ENCODE measurements around the gene NUMB. TPM values are rescaled to one million over a fixed set of nuclear protein-coding genes. Genes with fewer than 3 reads are reported as not detected.

NUMB gene
- total RNA-seq, 1 donor from 2014 or later, result 72.7 TPM

- H3K4me1 Mint-ChIP-seq (ENCODE audit: unreplicated experiment), result no peaks in the 10 kb centered on the region
- H3K9me3 Mint-ChIP-seq (ENCODE audit: unreplicated experiment), result no peaks in the 10 kb centered on the region
- no peaks in the 10 kb centered on the region for H3K27me3 Mint-ChIP-seq (ENCODE audit: unreplicated experiment)
- TF ChIP-seq CTCF (IDR thresholded peaks at IDR 0.05), result no peak
- no peak overlapping the region for H3K4me3 Mint-ChIP-seq (ENCODE audit: unreplicated experiment)
- H3K27ac Mint-ChIP-seq (ENCODE audit: unreplicated experiment), result no peak overlapping the region
- DNase-seq (ENCODE audit: extremely low spot score, unreplicated experiment), result no peak
- H3K36me3 Mint-ChIP-seq (ENCODE audit: unreplicated experiment), result peaks cover 9% of the 10 kb centered on the region
These were observed 202.6 kb downstream of the NUMB start for GRCh38 chr14:73255693-73256225.

GRCh38 chr14:73255005-73255400, 203.3 kb downstream of the NUMB start:
- no peak for DNase-seq (ENCODE audit: extremely low spot score, unreplicated experiment)
- Mint-ChIP-seq H3K27ac (ENCODE audit: unreplicated experiment) (no peak overlapping the region), H3K9me3 (ENCODE audit: unreplicated experiment) (no peaks in the 10 kb centered on the region), H3K4me3 (ENCODE audit: unreplicated experiment) (no peak overlapping the region), H3K27me3 (ENCODE audit: unreplicated experiment) (no peaks in the 10 kb centered on the region), H3K36me3 (ENCODE audit: unreplicated experiment) (peaks cover 9% of the 10 kb centered on the region), H3K4me1 (ENCODE audit: unreplicated experiment) (no peaks in the 10 kb centered on the region)
- TF ChIP-seq CTCF (IDR thresholded peaks at IDR 0.05), result no peak

GRCh38 chr14:73254247-73255004, 203.9 kb downstream of the NUMB start:
- no peak for TF ChIP-seq CTCF (IDR thresholded peaks at IDR 0.05)
- peaks cover 9% of the 10 kb centered on the region for H3K36me3 Mint-ChIP-seq (ENCODE audit: unreplicated experiment)
- H3K4me3 Mint-ChIP-seq (ENCODE audit: unreplicated experiment), result no peak overlapping the region
- no peak overlapping the region for H3K27ac Mint-ChIP-seq (ENCODE audit: unreplicated experiment)
- no peaks in the 10 kb centered on the region for H3K4me1 Mint-ChIP-seq (ENCODE audit: unreplicated experiment)
- H3K9me3 Mint-ChIP-seq (ENCODE audit: unreplicated experiment), result no peaks in the 10 kb centered on the region
- no peak for DNase-seq (ENCODE audit: extremely low spot score, unreplicated experiment)
- no peaks in the 10 kb centered on the region for H3K27me3 Mint-ChIP-seq (ENCODE audit: unreplicated experiment)

GRCh38 chr14:73253721-73254120, 204.6 kb downstream of the NUMB start:
- no peaks in the 10 kb centered on the region for H3K27me3 Mint-ChIP-seq (ENCODE audit: unreplicated experiment)
- H3K4me3 Mint-ChIP-seq (ENCODE audit: unreplicated experiment), result no peak overlapping the region
- TF ChIP-seq CTCF (IDR thresholded peaks at IDR 0.05), result no peak
- no peaks in the 10 kb centered on the region for H3K9me3 Mint-ChIP-seq (ENCODE audit: unreplicated experiment)
- peaks cover 9% of the 10 kb centered on the region for H3K36me3 Mint-ChIP-seq (ENCODE audit: unreplicated experiment)
- H3K27ac Mint-ChIP-seq (ENCODE audit: unreplicated experiment), result no peak overlapping the region
- no peak for DNase-seq (ENCODE audit: extremely low spot score, unreplicated experiment)
- no peaks in the 10 kb centered on the region for H3K4me1 Mint-ChIP-seq (ENCODE audit: unreplicated experiment)

GRCh38 chr14:73253323-73253610, 205.1 kb downstream of the NUMB start:
- H3K27me3 Mint-ChIP-seq (ENCODE audit: unreplicated experiment), result no peaks in the 10 kb centered on the region
- H3K4me1 Mint-ChIP-seq (ENCODE audit: unreplicated experiment), result no peaks in the 10 kb centered on the region
- no peak overlapping the region for H3K27ac Mint-ChIP-seq (ENCODE audit: unreplicated experiment)
- peaks cover 9% of the 10 kb centered on the region for H3K36me3 Mint-ChIP-seq (ENCODE audit: unreplicated experiment)
- TF ChIP-seq CTCF (IDR thresholded peaks at IDR 0.05), result no peak
- no peaks in the 10 kb centered on the region for H3K9me3 Mint-ChIP-seq (ENCODE audit: unreplicated experiment)
- no peak overlapping the region for H3K4me3 Mint-ChIP-seq (ENCODE audit: unreplicated experiment)
- no peak for DNase-seq (ENCODE audit: extremely low spot score, unreplicated experiment)

Measured in osteocyte (in vitro differentiated cells).